H1 (cell line): ENCODE results near the gene STK33. TPM values are rescaled to one million over a fixed set of nuclear protein-coding genes. Genes with fewer than 3 reads are reported as not detected.

ENCODE experiments used
- CTCF ChIA-PET: fragments of 300-600 bp; sonication (Branson Sonifier 250); formaldehyde crosslinking; loops from one replicate; lab custom pipeline; 2021; ENCODE audit not compliant: partially characterized antibody; lab: Charles Lee
- POLR2A ChIA-PET: fragments of 300-600 bp; sonication (Branson Sonifier 250); formaldehyde crosslinking; loops from one replicate; lab custom pipeline; 2021; ENCODE audit warnings: inconsistent platforms; ENCODE audit not compliant: partially characterized antibody; lab: Charles Lee
- DNase-seq, 2 experiments: peaks; one replicate each; pipeline versions ENCODE4 v3.0.0 to v3.0.0-alpha.2; 2010 to 2022; ENCODE audit warnings: low spot score in 2 of 2, low read depth in 1 of 2, mixed read lengths in 1 of 2
- FAIRE-seq: peaks from 2 replicates; lab custom pipeline; 2011; peaks lifted over from hg19 to GRCh38; lab: Jason Lieb, UNC
- H2AFZ ChIP-seq: 2 replicates; pipeline ENCODE4 v1.8.1; 2012; ENCODE audit warnings: low read length, inconsistent platforms
- H2AK5ac ChIP-seq: 2 replicates; pipeline ENCODE4 v1.6.1; 2013; ENCODE audit warnings: low read depth, low read length
- H2BK120ac ChIP-seq: replicated peaks from 2 replicates; pipeline ENCODE3; 2013; ENCODE audit warnings: low read depth, low read length, inconsistent platforms
- H2BK12ac ChIP-seq: 2 replicates; pipeline ENCODE4 v1.6.1; 2013; ENCODE audit warnings: low read depth, low read length
- H2BK15ac ChIP-seq: 2 replicates; pipeline ENCODE4 v1.6.1; 2013; ENCODE audit warnings: low read length
- H2BK20ac ChIP-seq: 2 replicates; pipeline ENCODE4 v1.6.1; 2013; ENCODE audit warnings: low read length
- H2BK5ac ChIP-seq: 2 replicates; pipeline ENCODE4 v1.6.1; 2013; ENCODE audit warnings: low read depth, low read length
- H3K14ac ChIP-seq: 2 replicates; pipeline ENCODE4 v1.6.1; 2013; ENCODE audit warnings: inconsistent platforms; ENCODE audit not compliant: insufficient read length
- H3K18ac ChIP-seq: 2 replicates; pipeline ENCODE4 v1.6.1; 2013; ENCODE audit warnings: low read length; ENCODE audit errors: extremely low read depth
- H3K23ac ChIP-seq: 2 replicates; pipeline ENCODE4 v1.6.1; 2013; ENCODE audit warnings: inconsistent platforms; ENCODE audit not compliant: insufficient read length
- H3K23me2 ChIP-seq: 2 replicates; pipeline ENCODE4 v1.6.1; 2013; ENCODE audit warnings: low read depth, low read length
- H3K27ac ChIP-seq: 2 replicates; pipeline ENCODE4 v1.6.1; 2011; ENCODE audit warnings: low read depth, low read length, inconsistent platforms
- H3K27me3 ChIP-seq, 4 experiments: replicated peaks in 1 of 4; 1 replicate in 1 of 4; 2 replicates in 3 of 4; pipeline versions ENCODE4 v1.6.1 to v1.8.1; 2011 to 2013; ENCODE audit warnings: low read length in 3 of 4, mild to moderate bottlenecking in 3 of 4, inconsistent platforms in 2 of 4, mixed read lengths in 2 of 4, moderate library complexity in 1 of 4; ENCODE audit not compliant: control insufficient read depth in 3 of 4, insufficient read depth in 3 of 4; ENCODE audit errors: extremely low read depth in 1 of 4
- H3K36me3 ChIP-seq, 4 experiments: 2 replicates each; pipeline versions ENCODE4 v1.6.1 to v1.8.1; 2011 to 2013; ENCODE audit warnings: mild to moderate bottlenecking in 4 of 4, low read length in 3 of 4, moderate library complexity in 2 of 4, control low read depth in 1 of 4, inconsistent platforms in 1 of 4; ENCODE audit not compliant: insufficient read depth in 4 of 4, control insufficient read depth in 2 of 4
- H3K4ac ChIP-seq: replicated peaks from 2 replicates; pipeline ENCODE3; 2013; ENCODE audit warnings: low read length, low read depth, mixed read lengths, inconsistent platforms; ENCODE audit not compliant: insufficient read length
- H3K4me1 ChIP-seq, 4 experiments: replicated peaks in 1 of 4; 1 replicate in 1 of 4; 2 replicates in 3 of 4; pipeline versions ENCODE4 v1.6.1 to v1.8.1; 2011 to 2013; ENCODE audit warnings: low read length in 3 of 4, inconsistent platforms in 2 of 4, mixed read lengths in 1 of 4; ENCODE audit not compliant: insufficient read depth in 4 of 4, control insufficient read depth in 3 of 4
- H3K4me2 ChIP-seq, 2 experiments: 2 replicates each; pipeline versions ENCODE4 v1.6.1 to v1.8.1; 2011 to 2013; ENCODE audit warnings: low read depth in 2 of 2, low read length in 2 of 2, control low read depth in 1 of 2, inconsistent platforms in 1 of 2, mild to moderate bottlenecking in 1 of 2; ENCODE audit not compliant: insufficient read depth in 1 of 2
- H3K4me3 ChIP-seq, 4 experiments: fragments of 200-600, 300-600 bp in 1 of 4; sonication (generic), shearing (Covaris generic), sonication (Bioruptor Twin) in 1 of 4; 2 replicates each; pipeline versions ENCODE4 v1.5.1 to v1.8.1; 2011 to 2016; ENCODE audit warnings: low read length in 4 of 4, low read depth in 3 of 4, control low read depth in 2 of 4, inconsistent platforms in 2 of 4, mild to moderate bottlenecking in 2 of 4, mixed read lengths in 1 of 4, moderate library complexity in 1 of 4; ENCODE audit not compliant: insufficient read depth in 2 of 4; ENCODE audit errors: extremely low read depth in 1 of 4
- H3K56ac ChIP-seq: replicated peaks from 2 replicates; pipeline ENCODE3; 2013; ENCODE audit warnings: low read depth, mild to moderate bottlenecking, mixed read lengths, low read length, inconsistent platforms; ENCODE audit not compliant: insufficient read length
- H3K79me1 ChIP-seq: 2 replicates; pipeline ENCODE4 v1.6.1; 2013; ENCODE audit warnings: low read depth, low read length, control low read depth
- H3K79me2 ChIP-seq, 2 experiments: 2 replicates each; pipeline versions ENCODE4 v1.6.1 to v1.8.1; 2012 to 2013; ENCODE audit warnings: low read length in 2 of 2, mild to moderate bottlenecking in 2 of 2, inconsistent platforms in 1 of 2; ENCODE audit not compliant: insufficient read depth in 2 of 2, control insufficient read depth in 1 of 2
- H3K9ac ChIP-seq, 4 experiments: replicated peaks in 1 of 4; 1 replicate in 1 of 4; 2 replicates in 3 of 4; pipeline versions ENCODE4 v1.6.1 to v1.8.1; 2011 to 2013; ENCODE audit warnings: low read depth in 3 of 4, low read length in 3 of 4, control low read depth in 2 of 4, mild to moderate bottlenecking in 2 of 4, moderate library complexity in 2 of 4, inconsistent platforms in 1 of 4; ENCODE audit errors: extremely low read depth in 1 of 4
- H3K9me3 ChIP-seq, 2 experiments: 2 replicates each; pipeline versions ENCODE4 v1.6.1 to v1.8.1; 2012 to 2013; ENCODE audit warnings: mild to moderate bottlenecking in 2 of 2, moderate library complexity in 2 of 2, control low read depth in 1 of 2, inconsistent platforms in 1 of 2, low read depth in 1 of 2, low read length in 1 of 2, mixed read lengths in 1 of 2; ENCODE audit not compliant: insufficient read depth in 2 of 2
- H4K20me1 ChIP-seq, 2 experiments: replicated peaks in 1 of 2; 2 replicates each; pipeline versions ENCODE3 to v1.8.1; 2011 to 2013; ENCODE audit warnings: inconsistent platforms in 2 of 2, low read length in 2 of 2, mild to moderate bottlenecking in 1 of 2; ENCODE audit not compliant: insufficient read depth in 2 of 2, control insufficient read depth in 1 of 2
- H4K5ac ChIP-seq: 2 replicates; pipeline ENCODE4 v1.6.1; 2013; ENCODE audit warnings: low read length, low read depth, mixed read lengths, inconsistent platforms; ENCODE audit not compliant: insufficient read length
- H4K8ac ChIP-seq: 2 replicates; pipeline ENCODE4 v1.8.0; 2013; ENCODE audit warnings: mild to moderate bottlenecking, moderate library complexity, low read length, inconsistent platforms; ENCODE audit not compliant: insufficient read depth; ENCODE audit errors: extremely low read depth
- H4K91ac ChIP-seq: replicated peaks from 2 replicates; pipeline ENCODE3; 2013; ENCODE audit warnings: low read length, mixed read lengths, inconsistent platforms; ENCODE audit not compliant: insufficient read length
- MAFK ChIP-seq: IDR thresholded peaks from 2 replicates; pipeline ENCODE4 v1.6.1; 2012; ENCODE audit warnings: low read depth, mild to moderate bottlenecking, improper control_type of control experiment, low read length
- TAF1 ChIP-seq: IDR thresholded peaks from 2 replicates; pipeline ENCODE4 v1.6.1; 2011; ENCODE audit warnings: mild to moderate bottlenecking, low read depth, low read length
- WGBS, 2 experiments: shearing (Covaris generic) in 1 of 2; methylation state at CpG; one replicate each; pipeline versions ENCODE4 v1.1.6 to v1.1.7; 2013 to 2015; ENCODE audit warnings: low lambda C conversion rate in 2 of 2, mixed read lengths in 2 of 2, inconsistent platforms in 1 of 2, low coverage in 1 of 2, missing lambda C conversion rate in 1 of 2; ENCODE audit not compliant: insufficient replicate concordance in 2 of 2, insufficient coverage in 1 of 2, insufficient read length in 1 of 2; ENCODE audit errors: extremely low coverage in 1 of 2, missing lambda C conversion rate in 1 of 2; 5-methylcytosine and 5-hydroxymethylcytosine counted together
- polyA plus RNA-seq, 7 experiments: library from polyadenylated mRNA; depleted of rRNA in 3 of 7; stranded (reverse) in 5 of 7; unstranded in 2 of 7; fragments of >200 nt in 5 of 7; fragments of 200-250 nt in 2 of 7; gene quantifications; 1 replicate in 5 of 7; 2 replicates in 1 of 7; 4 replicates in 1 of 7; pipeline versions ENCODE4 v1.2.1 to v1.2.3, GENCODE V29; 2011 to 2013; ENCODE audit warnings: missing spikeins in 2 of 7, mixed read lengths in 2 of 7
- total RNA-seq: library from RNA; stranded (reverse); fragmentation: NEBNext Ultra II Directional; extraction: Animal tissue kit (Norgen Biotek cat#: 25700); gene quantifications from 2 replicates; pipeline ENCODE4 v1.2.1, GENCODE V29; 2021

The STK33 gene
- total and polyA plus RNA-seq, 2 of the 8 experiments (the other 6 are each of a cell fraction or from before 2014, with no cell fraction given): 8.8 to 25.1 TPM

DNA sequence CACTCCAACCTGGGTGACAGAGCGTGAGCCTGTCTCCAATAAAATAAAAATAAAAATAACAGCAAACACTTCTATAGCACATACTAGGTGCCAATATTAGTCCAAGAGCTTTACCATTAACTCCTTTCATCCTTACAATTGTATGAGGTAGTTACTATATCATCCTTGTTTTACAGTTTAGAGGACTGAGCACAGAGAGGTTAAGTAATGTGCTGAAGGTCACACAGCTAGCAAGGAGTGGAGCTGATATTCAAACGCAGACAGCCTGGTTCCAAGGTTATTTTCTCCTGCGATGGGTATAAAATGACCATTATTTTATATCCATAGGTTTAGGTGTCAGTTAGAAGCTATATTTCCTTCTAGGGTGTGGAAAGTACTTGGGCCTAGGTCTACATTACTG, 249.7 kb downstream of the STK33 start:
- 98% methylated on average over 3 of the region's 3 CpGs; no CpG with 5 or more reads in 1 of the 2 experiments for WGBS, 2 experiments
- no peak for FAIRE-seq
- Histone ChIP-seq H2BK120ac (no peak overlapping the region), H2AFZ (no peak overlapping the region), H3K9me3 (no peaks in the 10 kb centered on the region), H4K91ac (no peak overlapping the region), H2AK5ac (no peak overlapping the region), H2BK12ac (no peak overlapping the region), H4K5ac (no peak overlapping the region), H2BK15ac (no peak overlapping the region), H3K4me2 (no peak overlapping the region), H3K4me1 (peaks cover 0 to 2% (median 0%) of the 10 kb centered on the region in 4 experiments; a peak in 3 of 7 replicates), H3K79me1 (no peaks in the 10 kb centered on the region), H2BK5ac (no peak overlapping the region), H3K36me3 (no peaks in the 10 kb centered on the region), H3K23ac (no peak overlapping the region), H2BK20ac (no peak overlapping the region), H3K4ac (no peak overlapping the region), H3K79me2 (no peaks in the 10 kb centered on the region), H3K14ac (no peak overlapping the region), H3K23me2 (no peaks in the 10 kb centered on the region), H4K20me1 (no peaks in the 10 kb centered on the region), H3K4me3 (no peak overlapping the region), H3K18ac (no peak overlapping the region), H3K9ac (no peak overlapping the region), H4K8ac (no peak overlapping the region), H3K27me3 (no peaks in the 10 kb centered on the region; a peak in 1 of 7 replicates), H3K56ac (no peak overlapping the region), H3K27ac (no peak overlapping the region)
- TF ChIP-seq MAFK (no peak), TAF1 (no peak)
- no peak for DNase-seq
- POLR2A ChIA-PET: interaction anchor here (0.6 to 1.1 kb wide), 2 partner anchors 11 to 173 kb away, joined by 3 read pairs; no protein-coding TSS in a partner anchor
- CTCF ChIA-PET: interaction anchor here (0.9 to 4.4 kb wide), 8 partner anchors 11 to 114 kb away, joined by 3 to 50 read pairs (median 4); partner anchors contain the start of gene LMO1
